Epidermal melanocyte (primary cell): Measurements from ENCODE around the gene MSLN.

Source experiments
- DNase-seq: peaks from one replicate; pipeline ENCODE4 v3.0.0; 2011; ENCODE audit warnings: low spot score; ENCODE audit not compliant: insufficient read length

Gene MSLN

DNA sequence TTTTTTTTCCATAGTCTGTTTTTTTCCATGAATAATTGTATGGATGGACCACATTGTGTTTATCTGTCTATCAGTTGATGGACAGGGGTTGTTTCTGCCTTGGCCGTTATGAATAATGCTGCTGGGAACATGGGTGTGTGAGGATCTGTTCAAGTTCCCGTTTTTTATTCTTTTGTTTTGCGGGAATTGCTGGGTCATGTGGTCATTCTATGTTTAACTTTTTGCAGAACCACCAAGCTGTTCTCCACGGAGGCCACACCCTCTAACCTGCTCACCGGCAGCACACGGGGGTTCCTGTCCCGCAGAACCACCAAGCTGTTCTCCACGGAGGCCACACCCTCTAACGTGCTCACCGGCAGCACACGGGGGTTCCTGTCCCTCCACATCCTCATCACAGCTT lies 5.9 kb upstream of the MSLN start:
- DNase-seq = no peak

DNA sequence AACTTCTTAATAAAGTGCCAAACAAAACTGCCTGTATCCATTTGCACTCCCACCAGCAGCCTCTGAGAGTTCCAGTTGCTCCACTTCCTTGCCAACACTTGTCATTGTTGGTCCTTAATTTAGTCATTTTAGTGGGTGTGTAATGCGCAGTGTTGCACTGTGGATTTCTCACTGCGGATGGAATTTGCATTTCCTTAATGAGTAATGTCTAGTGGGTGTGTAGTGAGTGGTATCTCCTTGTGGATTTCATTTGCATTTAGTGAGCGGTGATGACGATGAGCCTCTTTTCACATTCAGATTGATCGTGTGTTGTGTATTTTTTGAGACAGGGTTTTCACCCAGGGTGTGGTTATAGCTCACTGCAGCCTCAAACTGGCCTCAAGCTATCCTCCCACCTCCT lies 4.1 kb upstream of the MSLN start:
- no peak for DNase-seq

DNA sequence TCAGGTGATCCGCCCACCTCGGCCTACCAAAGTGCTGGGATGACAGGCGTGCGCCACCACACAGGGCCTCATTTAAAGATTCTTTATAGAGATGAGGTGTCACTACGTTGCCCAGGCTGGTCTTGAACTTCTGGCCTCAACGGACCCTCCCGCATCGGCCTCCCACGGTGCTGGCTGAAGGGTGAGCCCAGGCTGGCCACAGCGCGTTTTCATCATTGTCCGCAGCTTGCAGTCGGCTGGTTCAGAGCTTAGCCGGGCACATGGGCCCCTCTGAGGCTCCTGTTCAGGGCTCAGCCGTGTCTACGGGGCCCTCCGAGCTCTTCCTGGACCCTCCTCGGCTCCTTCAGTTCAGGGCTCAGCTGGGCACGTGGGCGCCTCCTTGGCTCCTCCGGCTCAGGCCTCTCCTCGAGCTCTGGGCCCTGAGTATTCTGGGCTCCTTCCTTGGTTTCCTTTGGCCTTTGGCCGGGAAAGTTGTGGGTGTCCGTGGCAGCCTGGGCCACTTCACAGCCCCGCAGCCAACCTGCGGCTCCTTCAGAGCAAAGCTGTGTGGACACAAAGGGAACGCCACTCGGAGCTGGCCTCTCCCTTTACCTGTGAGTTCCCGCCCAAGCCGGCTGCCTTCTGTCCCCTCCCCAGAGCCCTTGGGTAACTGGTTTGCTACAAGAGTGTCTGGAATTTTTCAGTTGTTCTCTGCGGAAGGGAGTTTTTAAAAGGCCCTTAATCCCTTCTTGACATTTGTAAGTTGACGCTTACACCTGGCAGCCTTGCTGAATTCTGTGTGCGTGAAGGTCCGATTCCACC lies 1.2 kb upstream of the MSLN start:
- no peak for DNase-seq

DNA sequence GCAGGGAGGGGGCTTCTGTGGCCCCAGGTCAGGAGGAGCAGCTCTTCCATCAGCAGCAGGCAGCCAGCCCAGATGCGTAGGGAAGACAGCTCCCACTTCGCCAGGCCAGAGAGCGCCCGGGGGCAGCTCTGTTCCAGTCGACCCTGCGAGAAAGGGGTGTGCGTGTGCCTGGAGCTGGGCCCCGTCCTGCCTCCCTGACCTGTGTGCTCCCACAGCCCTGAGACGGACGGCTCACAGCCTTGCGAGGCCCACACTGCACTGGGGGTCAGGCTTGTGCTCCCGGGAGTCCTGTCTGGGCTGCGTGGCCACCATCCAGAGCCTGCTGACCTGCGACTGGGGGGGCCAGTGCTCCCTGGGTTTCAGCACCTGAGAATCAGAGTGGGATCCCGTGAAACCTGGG lies 469 bp upstream of the MSLN start:
- no peak for DNase-seq

DNA sequence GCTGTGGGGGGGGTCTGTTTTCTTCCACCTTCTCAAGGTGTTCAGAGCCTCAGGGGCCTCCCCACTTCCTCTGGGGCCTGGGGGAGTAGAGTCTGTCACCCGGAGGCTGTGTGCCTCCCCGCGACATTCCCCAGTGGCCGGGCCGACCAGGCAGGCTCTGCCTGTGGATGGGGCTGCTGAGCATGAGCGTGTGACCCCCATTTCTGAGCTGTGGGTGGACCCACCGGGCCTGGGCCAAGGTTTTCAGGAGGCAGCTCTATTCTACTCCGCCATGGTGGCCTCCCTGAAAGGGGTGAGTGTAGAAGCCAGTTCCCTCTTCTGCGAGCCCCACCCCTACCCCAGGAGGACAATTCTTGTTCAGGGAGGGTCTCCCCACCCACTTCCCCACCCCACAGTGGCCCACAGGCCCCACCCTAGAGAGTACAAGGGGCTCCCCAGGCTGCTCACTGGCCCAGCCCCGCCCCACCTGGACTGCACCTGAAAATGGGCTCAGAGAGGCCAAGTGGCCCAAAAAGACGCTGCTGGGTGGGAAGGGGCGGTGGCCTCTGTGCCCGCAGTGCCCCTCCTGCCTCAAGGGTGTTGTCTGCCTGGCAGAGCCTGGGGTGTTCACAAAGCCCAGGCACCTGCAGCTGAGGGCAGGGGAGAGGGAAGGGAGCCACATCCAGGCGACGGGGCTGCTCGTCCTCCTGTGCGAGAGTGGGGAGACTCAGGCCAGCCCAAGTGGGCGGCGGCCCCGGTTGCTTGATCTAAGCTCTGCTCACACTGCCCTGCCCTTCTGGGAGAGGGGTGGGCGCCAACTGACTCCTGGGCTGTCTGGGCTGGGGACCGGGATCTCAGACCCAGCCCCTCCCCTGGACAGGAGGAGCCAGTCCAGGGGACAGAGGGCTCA lies 1.3 kb downstream of the MSLN start:
- no peak for DNase-seq

DNA sequence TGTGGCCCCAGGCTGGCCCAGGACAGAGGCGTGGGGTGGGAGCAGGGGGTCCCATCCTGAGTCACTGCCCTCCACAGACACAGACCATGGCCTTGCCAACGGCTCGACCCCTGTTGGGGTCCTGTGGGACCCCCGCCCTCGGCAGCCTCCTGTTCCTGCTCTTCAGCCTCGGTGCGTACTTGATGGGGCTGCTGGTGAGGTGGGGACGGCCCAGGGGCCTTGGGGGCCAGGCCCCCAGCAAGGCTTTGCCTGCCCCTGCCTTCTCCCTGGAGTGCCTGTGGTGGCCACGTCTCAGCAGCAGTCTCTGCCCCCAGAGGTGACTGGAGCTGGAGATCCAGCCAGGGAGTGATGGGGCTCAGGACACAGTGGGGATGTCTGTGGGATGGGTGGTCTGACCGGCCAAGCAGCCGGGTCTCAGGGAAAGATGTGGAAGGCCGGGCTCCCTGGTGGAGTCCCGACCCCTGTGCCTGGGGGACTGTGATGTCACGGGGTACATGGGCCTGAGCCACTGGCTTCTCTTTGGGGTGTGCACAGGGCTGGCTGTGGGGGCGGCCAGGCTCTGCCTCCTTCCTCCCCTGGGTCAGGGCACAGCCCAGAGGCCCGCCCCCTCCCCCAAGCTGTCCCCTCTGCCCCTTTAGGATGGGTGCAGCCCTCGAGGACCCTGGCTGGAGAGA lies 2.2 kb downstream of the MSLN start:
- DNase-seq = no peak

DNA sequence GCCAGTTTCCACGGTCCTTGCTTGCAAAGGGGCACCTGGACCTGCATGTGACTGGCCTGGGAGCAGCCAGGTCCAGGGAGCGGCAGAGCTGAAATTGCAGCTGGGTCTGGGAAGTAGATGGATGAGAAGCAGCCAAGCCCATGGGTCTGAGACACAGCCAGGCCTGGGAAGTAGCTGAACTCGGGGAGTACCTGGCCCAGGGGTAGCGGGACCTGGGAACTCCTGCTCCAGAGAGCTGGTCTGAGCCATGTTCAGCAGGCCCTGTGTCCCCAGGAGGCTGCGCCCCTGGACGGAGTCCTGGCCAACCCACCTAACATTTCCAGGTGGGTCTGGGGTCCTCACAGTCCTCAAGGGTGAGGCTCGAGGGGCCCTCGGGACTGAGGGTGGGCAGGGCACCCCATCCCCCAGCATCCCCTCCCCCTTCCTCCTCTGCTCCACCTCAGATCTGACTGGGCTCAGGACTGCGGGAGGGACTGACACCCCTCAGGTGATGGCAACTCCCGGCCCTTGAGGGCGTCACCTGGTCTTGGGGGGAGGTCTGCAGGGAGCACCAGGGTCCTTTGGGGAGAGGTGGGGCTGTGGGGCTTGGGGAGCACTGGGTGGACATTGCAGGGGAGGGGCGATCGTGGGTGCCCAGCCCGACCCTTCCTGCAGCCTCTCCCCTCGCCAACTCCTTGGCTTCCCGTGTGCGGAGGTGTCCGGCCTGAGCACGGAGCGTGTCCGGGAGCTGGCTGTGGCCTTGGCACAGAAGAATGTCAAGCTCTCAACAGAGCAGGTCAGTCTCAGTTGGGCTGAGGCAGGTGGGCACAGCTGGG lies 3.0 kb downstream of the MSLN start:
- DNase-seq = no peak

DNA sequence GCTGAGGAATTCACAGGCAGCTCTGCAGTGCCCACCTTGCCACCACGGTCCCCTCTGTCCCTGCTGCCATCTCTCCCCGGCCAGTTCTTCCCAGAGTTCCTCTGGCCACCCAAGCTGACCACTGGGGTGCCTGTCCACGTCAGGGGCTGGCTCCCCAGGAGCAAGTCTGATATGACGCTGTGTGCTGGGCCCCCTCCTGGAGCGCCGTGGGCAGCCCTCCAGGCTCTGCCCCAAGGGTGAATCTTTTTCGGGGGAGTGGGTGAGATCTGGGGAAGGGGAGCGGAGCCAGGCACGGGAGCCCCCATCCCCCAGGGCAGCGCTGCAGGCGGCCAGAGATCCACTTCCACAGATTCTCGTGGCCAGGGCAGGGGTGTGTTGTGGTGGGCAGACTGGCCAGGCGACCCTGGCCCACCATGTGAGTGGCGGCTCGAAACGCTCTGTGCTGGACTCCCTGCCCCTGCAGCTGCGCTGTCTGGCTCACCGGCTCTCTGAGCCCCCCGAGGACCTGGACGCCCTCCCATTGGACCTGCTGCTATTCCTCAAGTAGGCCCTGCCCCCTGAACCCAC lies 3.7 kb downstream of the MSLN start:
- DNase-seq = no peak

DNA sequence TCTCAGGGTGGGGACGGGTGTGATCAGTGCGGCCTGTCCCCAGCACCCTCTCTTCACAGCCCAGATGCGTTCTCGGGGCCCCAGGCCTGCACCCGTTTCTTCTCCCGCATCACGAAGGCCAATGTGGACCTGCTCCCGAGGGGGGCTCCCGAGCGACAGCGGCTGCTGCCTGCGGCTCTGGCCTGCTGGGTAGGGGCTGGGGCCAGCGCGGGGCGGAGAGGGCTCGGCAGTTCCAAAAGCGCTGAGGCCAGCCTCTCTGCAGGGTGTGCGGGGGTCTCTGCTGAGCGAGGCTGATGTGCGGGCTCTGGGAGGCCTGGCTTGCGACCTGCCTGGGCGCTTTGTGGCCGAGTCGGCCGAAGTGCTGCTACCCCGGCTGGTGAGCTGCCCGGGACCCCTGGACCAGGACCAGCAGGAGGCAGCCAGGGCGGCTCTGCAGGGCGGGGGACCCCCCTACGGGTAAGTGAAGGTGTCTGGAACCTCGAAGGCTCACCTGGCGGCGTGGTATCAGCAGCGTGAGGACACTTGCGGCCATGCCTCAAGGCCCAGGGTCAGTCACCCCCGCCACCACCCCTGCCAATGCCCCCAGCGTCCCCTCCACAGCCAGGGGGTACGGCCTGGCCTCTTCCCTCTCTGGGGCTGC lies 4.4 kb downstream of the MSLN start:
- DNase-seq = no peak

DNA sequence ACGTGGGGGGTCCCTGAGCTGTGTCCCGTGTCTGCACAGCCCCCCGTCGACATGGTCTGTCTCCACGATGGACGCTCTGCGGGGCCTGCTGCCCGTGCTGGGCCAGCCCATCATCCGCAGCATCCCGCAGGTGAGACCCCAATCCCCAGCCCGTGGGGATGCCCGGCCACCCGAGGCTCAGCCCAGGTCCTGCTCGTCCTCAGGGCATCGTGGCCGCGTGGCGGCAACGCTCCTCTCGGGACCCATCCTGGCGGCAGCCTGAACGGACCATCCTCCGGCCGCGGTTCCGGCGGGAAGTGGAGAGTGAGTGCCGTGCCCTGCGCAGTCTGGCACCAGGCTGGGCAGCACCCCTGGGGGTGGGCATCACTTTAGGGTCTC lies 4.9 kb downstream of the MSLN start:
- no peak for DNase-seq

DNA sequence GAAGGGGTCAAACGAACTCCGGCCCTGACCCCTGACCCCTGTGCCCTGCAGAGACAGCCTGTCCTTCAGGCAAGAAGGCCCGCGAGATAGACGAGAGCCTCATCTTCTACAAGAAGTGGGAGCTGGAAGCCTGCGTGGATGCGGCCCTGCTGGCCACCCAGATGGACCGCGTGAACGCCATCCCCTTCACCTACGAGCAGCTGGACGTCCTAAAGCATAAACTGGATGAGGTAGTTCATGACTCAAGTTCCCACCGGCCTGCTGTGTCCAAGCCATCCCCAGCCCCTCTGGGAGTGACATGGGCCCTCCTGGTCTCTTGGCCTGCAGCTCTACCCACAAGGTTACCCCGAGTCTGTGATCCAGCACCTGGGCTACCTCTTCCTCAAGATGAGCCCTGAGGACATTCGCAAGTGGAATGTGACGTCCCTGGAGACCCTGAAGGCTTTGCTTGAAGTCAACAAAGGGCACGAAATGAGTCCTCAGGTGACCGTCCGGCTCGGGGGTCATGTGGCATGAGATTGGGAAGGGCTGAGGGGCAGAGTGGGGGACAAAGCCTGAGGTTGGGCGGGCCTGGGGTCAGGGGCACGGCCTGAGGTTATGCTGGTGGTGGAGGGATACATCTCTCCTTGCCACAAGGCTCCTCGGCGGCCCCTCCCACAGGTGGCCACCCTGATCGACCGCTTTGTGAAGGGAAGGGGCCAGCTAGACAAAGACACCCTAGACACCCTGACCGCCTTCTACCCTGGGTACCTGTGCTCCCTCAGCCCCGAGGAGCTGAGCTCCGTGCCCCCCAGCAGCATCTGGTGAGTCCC lies 5.7 kb downstream of the MSLN start:
- no peak for DNase-seq

DNA sequence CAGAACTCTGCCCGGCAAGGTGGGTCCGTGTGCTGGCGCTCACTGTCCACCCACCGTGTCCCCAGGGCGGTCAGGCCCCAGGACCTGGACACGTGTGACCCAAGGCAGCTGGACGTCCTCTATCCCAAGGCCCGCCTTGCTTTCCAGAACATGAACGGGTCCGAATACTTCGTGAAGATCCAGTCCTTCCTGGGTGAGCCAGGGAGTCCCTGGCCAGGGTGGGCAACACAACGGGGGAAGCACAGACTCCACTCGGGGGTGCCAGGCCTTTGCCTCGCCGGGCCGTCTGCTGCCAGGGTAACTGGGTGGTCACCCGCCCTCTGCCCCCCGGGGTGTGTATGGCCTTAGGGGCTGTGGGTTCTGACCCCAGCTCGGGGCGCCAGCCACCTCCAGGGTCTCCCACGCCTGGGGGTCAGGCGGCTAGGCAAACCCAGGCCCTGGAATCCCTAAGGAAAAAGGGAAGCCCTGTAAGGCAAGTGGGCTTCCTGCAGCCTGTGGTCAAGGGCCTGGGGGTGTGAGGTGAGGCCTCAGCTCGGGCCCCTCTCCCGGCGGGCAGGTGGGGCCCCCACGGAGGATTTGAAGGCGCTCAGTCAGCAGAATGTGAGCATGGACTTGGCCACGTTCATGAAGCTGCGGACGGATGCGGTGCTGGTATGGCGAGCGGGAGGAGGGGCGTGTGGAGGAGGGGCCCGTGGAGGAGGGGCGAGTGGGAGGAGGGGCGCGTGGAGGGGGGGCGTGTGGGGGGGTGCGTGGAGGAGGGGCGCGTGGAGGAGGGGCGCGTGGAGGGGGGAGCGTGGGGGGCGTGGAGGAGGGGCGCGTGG lies 6.5 kb downstream of the MSLN start:
- no peak for DNase-seq

DNA sequence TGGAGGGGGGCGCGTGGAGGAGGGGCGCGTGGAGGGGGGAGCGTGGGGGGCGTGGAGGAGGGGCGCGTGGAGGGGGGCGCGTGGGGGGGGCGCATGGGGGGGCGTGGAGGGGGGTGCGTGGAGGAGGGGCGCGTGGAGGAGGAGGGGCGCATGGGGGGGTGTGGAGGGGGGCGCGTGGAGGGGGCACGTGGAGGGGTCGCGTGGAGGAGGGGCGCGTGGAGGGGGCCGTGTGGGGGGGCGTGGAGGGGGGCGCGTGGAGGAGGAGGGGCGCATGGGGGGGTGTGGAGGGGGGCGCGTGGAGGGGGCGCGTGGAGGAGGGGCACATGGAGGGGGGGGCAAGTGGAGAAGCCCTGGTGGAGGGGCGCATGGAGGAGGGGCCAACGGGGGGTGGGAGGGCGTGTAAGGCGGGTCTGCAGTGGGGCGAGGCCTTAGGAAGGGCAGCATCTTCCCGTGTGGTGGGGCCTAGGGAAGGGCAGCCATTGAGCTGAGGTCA lies 7.3 kb downstream of the MSLN start:
- DNase-seq = no peak

DNA sequence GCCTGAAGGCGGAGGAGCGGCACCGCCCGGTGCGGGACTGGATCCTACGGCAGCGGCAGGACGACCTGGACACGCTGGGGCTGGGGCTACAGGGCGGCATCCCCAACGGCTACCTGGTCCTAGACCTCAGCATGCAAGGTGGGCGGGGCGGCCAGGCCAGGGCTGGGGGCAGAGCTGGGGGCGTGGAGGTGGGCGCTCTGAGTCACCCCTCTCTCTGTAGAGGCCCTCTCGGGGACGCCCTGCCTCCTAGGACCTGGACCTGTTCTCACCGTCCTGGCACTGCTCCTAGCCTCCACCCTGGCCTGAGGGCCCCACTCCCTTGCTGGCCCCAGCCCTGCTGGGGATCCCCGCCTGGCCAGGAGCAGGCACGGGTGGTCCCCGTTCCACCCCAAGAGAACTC lies 7.9 kb downstream of the MSLN start:
- no peak for DNase-seq

DNA sequence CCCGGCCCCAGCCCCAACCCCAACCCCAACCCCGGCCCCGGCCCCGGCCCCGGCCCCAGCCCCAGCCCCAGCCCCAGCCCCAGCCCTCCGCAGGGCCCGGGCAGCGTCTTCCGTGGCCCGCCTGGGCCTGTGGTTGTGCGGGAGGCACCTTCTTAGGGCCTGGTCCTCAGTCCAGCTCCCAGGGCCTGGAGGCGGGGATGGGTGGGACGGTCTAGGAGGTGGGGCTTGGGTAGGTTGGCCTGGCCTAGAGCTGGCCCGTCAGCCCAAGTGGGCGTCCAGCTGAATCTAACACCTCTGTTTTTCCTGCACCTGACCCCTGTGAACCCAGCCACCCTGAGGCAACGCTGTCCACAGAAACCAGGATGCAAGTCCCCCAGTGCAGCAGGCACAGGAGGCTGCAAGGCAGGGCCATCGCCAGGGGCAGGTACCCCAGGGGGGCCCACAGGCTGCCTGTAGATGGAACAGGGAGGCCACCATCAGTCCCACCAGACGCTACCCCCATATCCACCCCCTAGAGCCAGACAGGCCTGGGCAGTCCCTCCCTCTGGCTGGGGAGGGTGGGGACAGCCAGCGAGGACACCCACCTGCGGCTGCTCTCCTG lies 8.8 kb downstream of the MSLN start:
- no peak for DNase-seq

DNA sequence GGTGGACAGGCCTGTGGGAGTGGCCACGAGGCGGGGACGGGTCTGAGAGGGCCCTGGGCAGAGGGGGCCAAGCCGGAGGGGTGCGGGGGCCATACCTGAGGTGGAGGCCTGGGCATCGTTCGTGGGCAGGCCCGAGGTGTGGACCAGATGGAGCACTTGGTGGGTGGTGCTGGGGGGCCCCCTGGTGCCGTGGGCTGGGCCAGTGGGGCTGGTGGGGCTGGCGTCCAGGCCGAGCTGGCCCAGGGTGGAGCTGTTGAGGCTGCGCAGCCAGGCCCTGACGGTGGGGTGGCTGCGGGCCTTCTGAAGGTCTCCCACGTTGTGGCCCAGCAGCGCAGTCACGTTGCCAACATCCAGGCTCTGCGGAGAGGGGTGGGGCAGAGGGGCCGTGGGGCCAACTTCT lies 9.4 kb downstream of the MSLN start:
- no peak for DNase-seq

DNA sequence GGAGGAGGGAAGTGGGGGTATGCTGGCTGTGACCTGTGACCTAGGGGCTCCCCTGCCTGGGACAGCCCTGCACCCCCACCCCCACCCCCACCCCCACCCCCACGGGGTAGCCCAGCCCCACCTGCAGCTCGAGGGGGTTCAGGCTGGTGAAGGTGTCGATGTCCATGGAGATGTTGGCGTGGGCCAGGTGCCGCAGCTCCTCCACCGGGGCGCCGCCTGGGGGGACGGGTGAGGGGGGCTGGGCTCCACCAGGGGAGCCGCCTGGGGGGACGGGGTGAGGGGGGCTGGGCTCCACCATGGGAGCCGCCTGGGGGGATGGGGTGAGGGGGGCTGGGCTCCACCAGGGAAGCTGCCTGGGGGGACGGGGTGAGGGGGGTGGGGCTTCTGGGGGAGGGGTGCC lies 9.9 kb downstream of the MSLN start:
- DNase-seq = no peak

DNA sequence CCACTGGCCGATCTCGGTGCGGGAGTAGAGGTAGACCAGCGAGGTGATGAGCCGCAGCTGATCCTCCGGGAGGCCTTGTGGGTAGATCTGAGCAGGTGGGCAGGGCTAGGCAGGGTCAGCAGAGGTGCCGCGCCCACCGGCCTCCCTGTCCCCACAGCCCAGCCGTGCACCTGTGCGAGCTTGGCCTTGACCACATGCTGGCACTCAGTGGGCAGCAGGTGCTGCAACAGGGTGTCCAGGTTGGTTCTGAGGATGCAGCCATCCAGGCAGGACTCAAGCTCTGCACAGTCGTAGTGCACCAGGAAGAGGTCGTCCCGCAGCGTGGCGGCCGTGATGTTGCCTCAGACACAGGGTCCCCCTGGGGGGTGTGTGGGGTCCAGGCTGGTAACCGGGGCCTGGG lies 12.4 kb downstream of the MSLN start:
- no peak for DNase-seq
